ENCODE results near the gene FAM53A.

DNA sequence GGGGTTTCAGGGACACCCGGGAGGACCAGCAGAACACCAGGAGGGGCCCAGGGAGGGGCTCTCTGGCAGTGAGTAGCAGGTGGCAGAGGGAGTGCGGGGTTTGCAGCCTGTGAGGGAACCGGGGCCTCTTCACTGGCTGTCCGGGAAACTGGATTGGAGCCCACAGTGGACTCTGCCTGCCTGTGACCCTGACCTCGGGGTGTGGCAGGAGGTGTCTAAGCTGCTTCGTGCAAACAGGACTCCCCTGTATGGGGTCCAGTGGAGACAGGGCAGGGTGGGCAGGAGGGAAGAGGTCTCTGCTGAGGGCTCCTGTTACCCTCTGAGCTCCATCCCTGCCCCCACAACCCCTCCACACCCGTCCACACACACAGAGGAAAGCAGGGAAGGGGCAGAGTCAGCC is 50.1 kb downstream of the FAM53A start:
- TF ChIP-seq EP300 (IDR thresholded peaks at IDR 0.05; ENCODE audit: low read depth in 2 of 2, low read length in 2 of 2): no peak
- TF ChIP-seq EP300 (CRISPR knock-in tag; IDR thresholded peaks at IDR 0.05; ENCODE audit: borderline replicate concordance): no peak
- TF ChIP-seq MXI1 (IDR thresholded peaks at IDR 0.05; ENCODE audit: borderline replicate concordance, low read depth, low read length): no peak

All from HepG2 (cell line).